Measurements from ENCODE around the gene TRIAP1. TPM values are rescaled to one million over a fixed set of nuclear protein-coding genes. Genes with fewer than 3 reads are reported as not detected.
"Not testable (repeated sequence)": the region's sequence is repeated elsewhere in the genome, so short reads cannot be mapped to it uniquely, and the experiment has no call there.

TRIAP1 gene
- polyA plus RNA-seq (ENCODE audit: insufficient read length in 4 of 4) = 10 to 100 TPM; 28.0 to 48.6 (median 41.9) TPM

DNA sequence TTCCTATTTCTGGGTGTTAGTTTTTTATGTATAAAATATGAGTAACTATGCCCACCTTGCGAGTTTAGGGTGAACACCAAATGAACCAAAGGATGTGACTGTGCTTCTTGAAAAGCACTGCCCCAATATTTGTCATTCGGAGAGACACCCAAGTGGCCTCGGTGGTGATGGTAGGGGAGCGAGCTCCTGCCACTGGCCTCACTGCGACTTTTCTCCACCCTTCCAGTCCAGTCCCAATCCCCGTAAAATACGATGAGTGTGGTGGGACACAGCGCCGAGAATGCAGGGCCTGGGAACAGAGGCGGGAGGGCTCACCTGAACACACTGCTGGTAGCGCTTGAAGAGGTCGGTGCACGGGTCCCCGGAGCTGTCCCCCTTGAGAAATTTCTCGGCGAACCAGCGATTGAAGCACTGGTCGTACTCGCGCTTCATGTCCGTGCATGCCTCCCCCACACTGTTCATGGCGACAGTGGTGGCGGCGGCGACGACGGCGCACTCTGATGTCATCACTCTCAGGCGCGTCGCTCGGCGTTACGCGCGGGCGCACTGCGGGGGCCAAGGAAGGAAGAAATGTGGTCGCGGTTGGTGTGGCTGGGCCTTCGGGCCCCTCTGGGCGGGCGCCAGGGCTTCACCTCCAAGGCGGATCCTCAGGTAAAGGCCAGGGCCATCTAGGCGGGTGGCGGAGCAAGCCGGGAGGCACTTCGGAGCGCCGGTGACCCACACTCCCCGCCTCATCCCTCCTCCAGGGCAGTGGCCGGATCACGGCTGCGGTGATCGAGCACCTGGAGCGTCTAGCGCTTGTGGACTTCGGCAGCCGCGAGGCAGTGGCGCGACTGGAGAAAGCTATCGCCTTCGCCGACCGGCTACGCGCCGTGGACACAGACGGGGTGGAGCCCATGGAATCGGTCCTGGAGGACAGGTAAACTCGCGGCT is at the start of gene TRIAP1, which contains the start of gene GATC:
Gene TRIAP1, minus strand, starts transcription at position 474 of the 933 bp plus-strand sequence. Its CDS starts 12 bp downstream, at position 462.
Gene GATC, plus strand, starts transcription at position 534 of the 933 bp plus-strand sequence. Its CDS starts 37 bp downstream, at position 571.
- DNase-seq (ENCODE audit: low read depth in 4 of 4, low spot score in 3 of 4) = peak in 3 of 4 donors; percentile 75 to 81 (median 78)

DNA sequence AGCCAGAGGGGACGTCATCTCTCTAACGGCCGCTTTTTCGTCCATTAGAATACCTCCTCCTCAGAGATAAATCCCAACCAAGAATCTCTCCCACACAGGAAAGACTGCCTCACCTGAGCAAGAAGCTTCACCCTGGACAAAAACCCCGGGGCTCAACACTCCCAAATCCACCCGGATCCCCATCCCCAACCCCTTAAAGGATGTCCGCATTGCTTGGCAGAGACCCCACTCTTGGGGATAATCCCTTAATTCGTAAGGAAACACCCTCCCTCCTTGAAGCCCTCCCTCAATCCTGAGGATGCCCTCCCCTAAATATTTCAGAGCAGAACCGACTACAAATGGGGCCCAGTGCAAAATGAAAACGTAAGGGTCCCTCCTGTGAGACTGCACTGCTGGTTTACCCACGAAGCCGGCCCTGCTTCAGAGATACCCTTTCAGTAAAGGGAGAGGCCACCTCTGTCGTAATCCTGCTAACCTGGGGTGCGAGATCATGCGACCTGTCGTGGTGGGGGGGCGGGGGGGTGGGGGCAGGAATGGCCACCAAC is 49.1 kb upstream of the TRIAP1 start:
- DNase-seq (ENCODE audit: low read depth in 4 of 4, low spot score in 3 of 4) = no peak

DNA sequence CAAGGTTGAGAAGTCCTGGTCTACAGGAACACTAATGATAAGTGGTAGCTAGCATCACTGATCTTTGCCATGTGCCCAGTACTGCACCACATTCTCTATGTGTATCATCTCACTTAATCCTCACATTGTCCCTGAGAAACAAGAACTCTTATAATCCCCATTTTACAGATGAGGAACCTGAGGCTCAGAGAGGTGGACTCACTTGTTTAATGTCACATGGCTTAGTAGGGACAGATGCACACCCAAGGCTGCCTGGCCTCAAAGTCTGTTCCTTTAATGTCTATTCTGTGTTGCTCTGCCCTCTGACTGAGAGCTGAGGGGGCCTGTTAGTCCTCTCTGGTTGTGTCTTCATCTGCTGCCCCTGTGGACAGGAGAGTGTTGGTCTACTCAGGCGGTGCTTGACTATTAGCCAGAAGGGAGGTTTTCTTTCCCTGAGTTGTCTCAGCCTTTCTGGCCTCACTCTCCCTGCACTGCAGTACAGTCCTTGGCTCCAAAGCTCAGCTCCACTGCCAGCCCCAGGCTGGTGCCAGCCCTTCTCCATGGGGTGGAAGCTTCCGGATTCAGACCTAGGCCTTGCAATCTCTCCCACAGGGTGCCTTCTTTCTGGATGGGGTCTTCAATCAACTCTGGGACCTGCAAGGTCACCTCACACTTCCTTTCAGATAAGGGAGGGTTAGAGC is 44.8 kb upstream of the TRIAP1 start:
- DNase-seq (ENCODE audit: low read depth in 4 of 4, low spot score in 3 of 4) = no peak

DNA sequence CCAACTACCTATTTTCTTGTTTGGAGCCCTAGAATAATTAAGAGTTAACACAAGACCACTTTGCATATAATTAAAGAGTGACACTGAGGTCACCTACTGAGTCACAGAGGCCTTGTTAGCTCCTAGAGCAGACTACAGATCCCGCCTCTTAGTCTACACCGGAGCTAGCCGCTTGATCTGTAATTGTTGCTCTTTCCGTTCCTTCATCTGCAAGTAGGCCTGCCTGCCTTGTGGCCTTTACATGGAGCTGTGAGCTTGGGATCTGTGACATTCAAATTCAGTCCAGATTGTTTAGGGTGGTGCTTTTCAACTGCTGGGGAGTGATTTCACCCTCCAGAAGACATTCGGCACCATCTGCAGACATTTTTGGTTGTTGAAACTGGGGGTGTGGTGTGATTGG is 44.1 kb upstream of the TRIAP1 start:
- DNase-seq (ENCODE audit: low read depth in 4 of 4, low spot score in 3 of 4) = no peak

DNA sequence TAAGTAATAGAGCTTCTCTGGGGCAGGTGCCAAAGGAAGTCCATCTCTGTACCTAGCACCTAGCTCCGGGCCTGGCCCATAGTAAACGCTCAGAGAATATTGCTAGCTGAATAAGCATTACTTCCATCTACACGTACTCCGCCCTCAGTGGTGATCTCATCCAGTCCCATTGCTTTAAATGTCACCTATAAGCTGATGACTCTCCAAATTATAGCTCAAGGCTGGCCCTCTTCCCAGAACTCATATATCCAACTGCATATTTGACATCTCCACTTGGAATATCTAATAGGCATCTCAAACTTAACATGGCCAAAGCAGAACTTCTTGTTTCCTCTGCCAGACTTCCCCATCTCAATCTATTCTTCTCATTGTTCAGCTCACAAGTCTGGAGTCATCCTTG is 42.8 kb upstream of the TRIAP1 start:
- DNase-seq (ENCODE audit: low read depth in 4 of 4, low spot score in 3 of 4) = no peak

DNA sequence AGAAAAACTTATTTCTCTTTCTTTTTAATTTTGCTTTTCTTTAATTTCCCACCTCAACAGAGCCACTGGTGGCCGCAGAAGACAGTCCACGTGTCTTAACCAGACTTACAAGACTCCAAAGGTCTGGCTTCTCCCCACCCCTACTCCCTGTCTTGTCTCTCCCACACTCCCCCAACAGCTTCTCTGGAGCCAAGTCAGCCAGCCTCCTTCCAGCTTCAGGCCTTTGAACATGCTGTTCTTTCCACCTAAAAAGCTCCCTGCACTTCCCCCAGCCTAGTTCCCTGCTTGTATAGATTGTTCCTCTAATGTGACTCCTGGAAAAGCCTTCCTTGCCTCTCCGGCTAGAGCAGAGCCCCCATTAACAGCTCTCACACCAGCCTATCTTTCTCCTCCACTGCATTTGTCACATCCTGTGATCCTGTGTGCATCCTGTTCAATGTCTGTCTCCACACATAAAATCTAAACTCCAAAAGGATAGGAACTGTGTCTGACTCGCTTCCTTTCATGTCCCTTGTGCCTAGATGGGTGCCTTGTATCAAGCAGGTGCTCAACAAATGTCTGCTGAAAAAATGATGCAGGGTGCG is 42.0 kb upstream of the TRIAP1 start:
- no peak for DNase-seq (ENCODE audit: low read depth in 4 of 4, low spot score in 3 of 4)

DNA sequence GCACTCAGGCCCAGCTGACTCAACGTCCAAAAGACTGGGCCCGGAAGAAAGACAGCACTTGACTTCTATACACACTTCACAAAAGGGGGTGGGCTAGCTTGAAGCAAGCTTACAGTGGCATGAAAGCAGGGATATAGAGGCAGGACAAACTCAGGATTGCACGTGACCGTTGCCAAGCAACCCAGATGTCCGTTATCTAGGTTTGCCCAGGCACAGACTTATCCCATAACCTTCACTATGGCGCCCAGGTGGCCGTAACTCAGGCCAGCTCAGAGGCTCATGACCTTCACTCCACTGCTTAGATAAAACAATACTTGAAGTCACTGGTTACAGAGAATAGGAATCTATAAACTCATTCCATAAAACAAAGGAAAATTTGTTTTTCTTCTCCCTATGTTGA is 41.4 kb upstream of the TRIAP1 start:
- DNase-seq (ENCODE audit: low read depth in 4 of 4, low spot score in 3 of 4) = not testable (repeated sequence)

DNA sequence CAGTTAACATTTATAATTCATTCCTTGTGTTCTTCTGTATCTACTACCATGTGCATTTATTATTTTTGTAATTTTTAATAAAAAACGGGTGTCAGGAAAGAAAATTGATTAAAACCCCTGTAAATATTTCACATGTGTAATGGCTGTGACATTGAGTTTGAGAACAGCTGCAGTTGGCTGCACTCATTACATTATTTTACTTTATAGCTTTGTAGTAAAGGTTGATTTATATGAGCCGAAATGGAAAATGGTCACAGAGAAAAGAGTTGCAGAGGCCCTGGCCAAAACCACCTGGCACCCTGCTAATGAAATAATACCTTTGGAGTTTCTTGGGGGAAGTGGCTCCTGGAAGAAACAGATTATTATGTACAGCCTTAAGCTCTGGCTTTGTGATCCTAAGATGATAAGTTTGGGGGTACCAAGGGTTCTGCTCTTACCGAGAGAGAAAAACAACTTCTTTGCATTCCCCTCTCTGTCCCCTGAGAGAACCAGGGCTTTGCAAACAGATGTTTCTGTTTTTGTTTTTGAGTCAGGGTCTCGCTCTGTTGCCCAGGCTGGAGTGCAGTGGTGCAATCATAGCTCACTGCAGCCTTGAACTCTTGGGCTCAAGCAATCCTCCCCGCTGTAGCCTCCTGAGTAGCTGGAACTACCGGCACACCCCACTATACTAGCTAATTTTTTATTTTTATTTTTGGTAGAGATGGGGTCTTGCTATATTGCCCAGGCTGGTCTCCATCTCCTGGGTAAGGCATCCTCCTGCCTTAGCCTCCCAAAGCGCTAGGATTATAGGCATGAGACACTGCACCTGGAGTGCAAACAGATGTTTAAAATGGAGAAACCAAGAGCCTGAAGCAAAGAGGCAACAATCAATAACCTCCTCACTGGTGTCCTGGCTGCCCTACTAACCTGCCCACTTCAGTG is 40.0 kb upstream of the TRIAP1 start:
- DNase-seq (ENCODE audit: low read depth in 4 of 4, low spot score in 3 of 4) = no peak

DNA sequence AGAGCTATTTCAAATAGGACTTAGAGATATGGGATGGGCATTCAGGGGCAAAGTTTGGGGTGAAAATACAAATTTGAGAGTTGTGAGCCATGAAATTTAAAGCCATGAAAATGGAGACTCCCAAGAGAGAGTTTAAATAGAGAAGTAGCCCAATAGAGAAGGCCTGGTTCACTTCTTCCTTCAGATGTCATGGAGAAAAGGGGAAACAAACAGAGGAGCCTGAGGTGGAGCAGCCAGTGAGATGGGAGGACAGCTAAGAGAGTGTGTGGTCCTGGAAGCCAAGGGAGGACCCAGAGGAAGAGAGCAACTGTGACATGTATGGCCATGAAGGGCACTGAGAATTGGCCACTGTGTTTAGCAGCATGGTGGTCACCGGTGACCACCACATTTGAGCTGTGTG is 37.4 kb upstream of the TRIAP1 start:
- no peak for DNase-seq (ENCODE audit: low read depth in 4 of 4, low spot score in 3 of 4)

DNA sequence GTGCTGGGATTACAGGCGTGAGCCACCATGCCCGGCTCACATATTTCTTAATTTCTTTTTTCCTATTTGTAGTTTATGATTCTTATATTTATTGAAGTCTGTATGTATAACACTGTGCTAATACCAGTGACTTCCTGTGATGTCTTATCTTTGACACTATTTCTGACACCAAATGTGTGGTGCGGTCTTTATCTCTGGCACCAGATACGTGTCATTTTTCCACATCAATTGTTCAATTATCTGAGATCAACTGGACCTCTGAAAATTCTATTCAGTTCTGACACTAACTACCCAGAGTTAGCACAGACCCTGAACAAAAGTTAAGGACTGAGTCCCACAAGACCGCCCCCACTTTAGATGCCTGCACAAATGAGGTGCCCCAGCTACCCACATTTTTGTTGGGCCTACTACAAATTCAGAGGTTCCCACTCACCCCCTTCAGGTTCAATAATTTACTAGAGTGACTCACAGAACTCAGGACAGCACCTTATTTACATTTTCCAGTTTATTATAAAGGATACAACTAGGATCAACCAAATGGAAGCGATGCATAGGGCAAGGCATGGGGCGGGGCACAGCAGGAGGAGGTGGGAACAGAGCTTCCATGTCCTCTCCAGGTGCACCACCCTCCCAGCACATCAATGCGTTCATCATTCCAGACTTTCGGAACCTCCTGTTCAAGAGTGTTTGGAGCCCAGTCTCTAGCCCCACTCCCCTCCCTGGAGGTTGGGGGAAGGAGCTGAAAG is 35.0 kb upstream of the TRIAP1 start:
- no peak for DNase-seq (ENCODE audit: low read depth in 4 of 4, low spot score in 3 of 4)

DNA sequence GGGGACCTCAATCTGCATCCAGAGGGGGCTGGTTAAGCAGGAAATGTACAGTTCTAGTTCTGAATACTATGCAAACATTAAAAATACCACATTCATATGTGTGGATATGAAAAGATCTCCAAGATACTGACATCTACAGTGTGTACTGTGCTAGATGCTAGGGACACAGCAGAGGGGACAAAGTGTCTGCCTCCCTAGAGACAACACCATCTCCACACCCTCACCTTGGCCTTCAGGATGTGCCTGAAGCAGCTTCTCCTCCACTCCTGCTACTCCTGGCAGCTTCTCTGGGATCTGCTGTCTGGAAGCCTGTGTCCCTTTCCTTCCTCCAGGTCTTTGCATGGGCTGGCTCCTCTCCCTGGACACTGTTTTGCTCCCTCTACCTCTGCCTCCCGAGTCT is 34.0 kb upstream of the TRIAP1 start:
- DNase-seq (ENCODE audit: low read depth in 4 of 4, low spot score in 3 of 4) = no peak

DNA sequence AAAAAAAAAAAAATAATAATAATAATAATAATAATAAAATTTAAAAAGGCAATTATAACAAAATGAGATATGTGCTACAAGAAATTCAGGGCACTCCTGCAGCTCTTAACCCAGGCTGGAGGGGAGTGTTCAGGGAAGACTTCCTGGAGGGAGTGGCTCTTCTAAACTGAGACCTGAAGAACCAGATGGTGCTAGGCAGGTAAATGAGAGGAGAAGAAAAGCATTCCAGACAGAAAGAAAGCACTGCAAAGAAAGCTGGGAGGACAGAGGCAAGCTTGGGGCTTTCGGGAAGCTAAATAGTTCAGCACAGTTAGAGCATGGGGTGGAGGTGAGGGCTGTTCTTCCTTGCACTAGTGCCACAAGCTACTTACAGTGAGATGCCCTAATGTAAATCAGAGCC is 33.3 kb upstream of the TRIAP1 start:
- no peak for DNase-seq (ENCODE audit: low read depth in 4 of 4, low spot score in 3 of 4)

DNA sequence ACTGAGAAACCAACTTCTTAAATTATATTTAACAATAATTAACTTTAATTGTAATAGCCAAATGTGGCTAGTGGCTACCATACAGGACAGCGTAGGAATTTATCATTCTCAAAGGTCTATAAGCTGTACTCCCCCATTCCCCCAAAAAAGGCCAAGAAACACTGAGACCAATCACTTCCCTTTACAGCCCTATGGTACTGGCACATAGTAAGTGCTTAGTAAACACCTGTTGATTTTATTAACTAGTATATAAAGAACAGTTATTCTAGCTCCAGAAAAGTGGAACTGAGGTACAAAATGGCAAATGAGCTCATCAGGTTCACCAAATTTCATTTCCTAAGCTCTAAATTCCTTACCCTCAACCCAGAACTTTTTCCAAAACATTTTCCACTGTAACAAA is 29.5 kb upstream of the TRIAP1 start:
- no peak for DNase-seq (ENCODE audit: low read depth in 4 of 4, low spot score in 3 of 4)

DNA sequence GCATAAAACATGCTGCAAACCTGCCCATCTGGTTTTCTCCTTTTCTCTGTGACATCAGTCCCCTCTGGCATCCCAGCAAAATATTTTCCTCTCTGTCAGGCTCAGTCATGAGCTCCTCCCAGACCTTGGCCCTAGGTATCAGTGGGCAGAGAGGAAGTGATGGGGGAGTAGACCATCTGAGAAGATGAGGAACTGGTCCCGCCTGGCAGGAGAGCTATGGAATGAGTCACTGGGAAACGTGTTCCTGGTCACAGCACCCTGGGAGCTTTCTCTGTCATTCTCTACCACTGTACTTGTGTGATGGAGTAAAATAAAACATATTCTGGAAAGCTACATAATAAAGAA is 28.4 kb upstream of the TRIAP1 start:
- DNase-seq (ENCODE audit: low read depth in 4 of 4, low spot score in 3 of 4) = no peak

DNA sequence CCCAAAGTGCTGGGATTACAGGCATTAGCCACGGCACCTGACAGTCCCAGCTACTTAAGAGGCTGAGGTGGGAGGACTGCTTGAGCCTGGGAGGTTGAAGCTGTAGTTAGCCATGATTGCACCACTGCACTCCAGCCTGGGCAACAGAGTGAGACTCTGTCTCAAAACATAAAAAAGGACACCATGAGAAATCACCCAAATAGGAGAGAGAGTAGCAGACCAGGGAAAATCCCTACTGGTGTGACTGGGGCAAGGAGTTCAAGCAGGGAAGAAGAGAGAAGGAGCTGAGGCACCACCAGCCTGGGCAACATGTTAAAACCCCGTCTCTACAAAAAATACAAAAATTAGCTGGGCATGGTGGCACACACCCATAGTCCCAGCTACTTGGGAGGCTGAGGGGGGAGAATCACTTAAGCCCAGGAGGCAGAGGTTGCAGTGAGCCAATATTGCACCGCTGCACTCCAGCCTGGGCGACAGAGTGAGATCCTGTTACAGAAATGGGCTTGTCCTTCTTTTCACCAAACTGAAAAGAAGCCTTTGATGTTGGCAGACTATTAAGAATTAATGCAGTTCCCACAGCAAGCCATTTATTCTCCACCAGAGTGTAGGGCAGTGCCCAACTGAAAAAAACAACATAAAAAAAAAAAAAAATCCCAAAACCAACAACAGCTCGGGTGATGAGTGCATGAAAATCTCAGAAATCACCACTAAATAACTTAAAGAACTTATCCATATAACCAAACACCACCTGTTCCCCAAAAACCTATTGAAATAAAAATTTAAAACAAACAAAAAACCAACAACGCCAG is 27.8 kb upstream of the TRIAP1 start:
- DNase-seq (ENCODE audit: low read depth in 4 of 4, low spot score in 3 of 4) = no peak

DNA sequence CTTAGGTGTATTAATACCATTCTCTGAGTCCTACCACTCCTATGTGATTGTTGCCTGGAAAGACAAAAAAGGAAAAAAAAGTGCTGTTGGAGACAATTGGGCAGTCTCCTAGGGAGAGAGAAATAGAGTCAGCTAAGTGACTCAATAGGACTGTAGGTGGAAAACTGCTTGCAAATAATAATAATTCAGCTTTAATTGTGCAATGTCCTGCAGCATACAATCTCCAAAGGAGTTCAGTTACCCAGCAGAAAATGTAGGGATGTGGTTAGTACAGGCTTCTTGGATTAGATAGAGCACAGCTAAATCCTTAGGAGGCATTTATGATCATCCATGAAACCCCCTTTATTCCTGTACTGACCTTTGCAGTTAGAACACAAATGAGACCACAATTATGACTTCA is 26.3 kb upstream of the TRIAP1 start:
- no peak for DNase-seq (ENCODE audit: low read depth in 4 of 4, low spot score in 3 of 4)

DNA sequence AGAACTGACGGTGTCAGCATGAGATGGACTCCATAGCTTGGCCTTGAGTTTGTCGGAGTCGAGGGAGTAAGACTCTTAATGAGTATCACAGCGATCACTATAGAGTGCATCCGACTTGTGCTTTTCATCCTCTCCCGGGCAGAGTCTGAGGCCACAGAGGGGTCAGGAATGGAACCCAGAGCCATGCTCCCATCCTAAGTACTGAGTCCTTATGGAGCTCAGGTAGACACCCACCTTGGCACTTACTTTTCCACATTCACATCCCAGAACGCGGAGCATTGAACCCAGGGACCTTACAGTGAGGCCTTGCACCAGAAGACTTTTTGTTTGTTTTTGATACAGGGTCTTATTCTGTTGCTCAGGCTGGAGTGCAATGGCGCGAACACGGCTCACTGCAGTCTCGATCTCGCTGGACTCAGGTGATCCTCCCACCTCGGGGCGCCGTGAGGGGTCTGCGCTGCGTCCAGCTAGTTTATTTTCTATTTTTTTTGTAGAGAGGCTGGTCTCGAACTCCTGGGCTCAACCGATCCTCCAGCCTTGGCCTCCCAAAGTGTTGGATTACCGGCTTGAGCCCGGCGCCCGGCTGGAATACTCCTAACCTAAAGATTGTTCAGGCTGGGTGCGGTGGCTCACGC is 24.1 kb upstream of the TRIAP1 start:
- DNase-seq (ENCODE audit: low read depth in 4 of 4, low spot score in 3 of 4) = no peak

All from left renal pelvis (tissue), 4 donors.